ENCODE data around the gene MTX1. TPM values are rescaled to one million over a fixed set of nuclear protein-coding genes. Genes with fewer than 3 reads are reported as not detected.

The MTX1 gene
- total RNA-seq, 2 experiments from 2014 or later, result 43.9 to 70.2 TPM

GRCh38 chr1:155261852-155262673 lies 53.6 kb downstream of the MTX1 start, which contains the start of gene SCAMP3:
Gene SCAMP3, minus strand, starts transcription at chr1:155262360. Its CDS starts 209 bp downstream, at chr1:155262151.
- ChIA-PET CTCF (ENCODE audit: unreplicated experiment) (interaction anchor here (0.9 to 3.4 kb wide), 2 partner anchors 11 to 69 kb away, joined by 3 to 10 read pairs; no protein-coding TSS in a partner anchor), POLR2A (interaction anchor here (0.6 to 2.3 kb wide), 2 partner anchors 11 to 13 kb away, joined by 8 to 13 read pairs; partner anchors contain the start of gene CLK2)
- H2AFZ ChIP-seq (ENCODE audit: low read length), result peak within 1 kb of the TSS; percentile 72
- intact Hi-C loops (cut with micrococcal nuclease; ENCODE audit: unreplicated experiment), result loop anchor here (5.0 kb wide), 1 partner anchor 55 kb away; the partner anchor contains the start of genes MTX1 and THBS3
- H3K36me3 ChIP-seq (ENCODE audit: insufficient read depth, low read length), result peaks cover 74% of the 10 kb centered on the region
- H3K27ac ChIP-seq (ENCODE audit: low read depth, low read length, poor library complexity, severe bottlenecking), result peak within 1 kb of the TSS; percentile 51
- H3K9me2 ChIP-seq (ENCODE audit: insufficient read depth, low read length), result no peaks in the 10 kb centered on the region
- H3K9me3 ChIP-seq (ENCODE audit: low read length), result no peaks in the 10 kb centered on the region
- H3K4me1 ChIP-seq (ENCODE audit: insufficient read depth, low read length, poor library complexity, severe bottlenecking), result peaks cover 17% of the 10 kb centered on the region
- DNase-seq (ENCODE audit: low spot score), result peak; percentile 96
- peak within 1 kb of the TSS; percentile 73 for H3K4me2 ChIP-seq (ENCODE audit: low read length)
- no peaks in the 10 kb centered on the region for H4K20me1 ChIP-seq (ENCODE audit: insufficient read depth, low read length)
- peak within 1 kb of the TSS; percentile 84 for H3K4me3 ChIP-seq (ENCODE audit: low read depth, low read length, poor library complexity, severe bottlenecking)
- peaks cover 19% of the 10 kb centered on the region; the same call in 1 of the 2 replicates for H3K79me2 ChIP-seq (ENCODE audit: insufficient read depth, low read depth, low read length)
- TF ChIP-seq CTCF (conservative IDR thresholded peaks at IDR 0.05; ENCODE audit: low read length) (no peak), EZH2phosphoT487 (IDR thresholded peaks at IDR 0.05; ENCODE audit: borderline replicate concordance, low read depth, low read length) (no peak)
- no TSS peak for BruUV-seq (replicated peaks)

GRCh38 chr1:155263067-155263466 lies 54.6 kb downstream of the MTX1 start:
- BruUV-seq (replicated peaks), result TSS peak; percentile 48
- no peak for DNase-seq (ENCODE audit: low spot score)
- ChIA-PET CTCF (ENCODE audit: unreplicated experiment) (no interaction called here), POLR2A (interaction anchor here (1.1 kb wide), 1 partner anchor 10 kb away, joined by 6 read pairs; the partner anchor contains the start of gene CLK2)
- intact Hi-C loops (cut with micrococcal nuclease; ENCODE audit: unreplicated experiment), result loop anchor here (5.0 kb wide), 1 partner anchor 56 kb away; the partner anchor contains the start of genes MTX1 and THBS3
- Histone ChIP-seq H3K36me3 (ENCODE audit: insufficient read depth, low read length) (peaks cover 78% of the 10 kb centered on the region), H3K9me3 (ENCODE audit: low read length) (no peaks in the 10 kb centered on the region), H3K79me2 (ENCODE audit: insufficient read depth, low read depth, low read length) (peaks cover 19% of the 10 kb centered on the region; the same call in 1 of the 2 replicates), H3K9me2 (ENCODE audit: insufficient read depth, low read length) (no peaks in the 10 kb centered on the region), H3K4me3 (ENCODE audit: low read depth, low read length, poor library complexity, severe bottlenecking) (no peak overlapping the region), H3K4me1 (ENCODE audit: insufficient read depth, low read length, poor library complexity, severe bottlenecking) (peaks cover 17% of the 10 kb centered on the region), H4K20me1 (ENCODE audit: insufficient read depth, low read length) (no peaks in the 10 kb centered on the region), H3K4me2 (ENCODE audit: low read length) (peak overlapping the region; percentile 73), H2AFZ (ENCODE audit: low read length) (no peak overlapping the region), H3K27ac (ENCODE audit: low read depth, low read length, poor library complexity, severe bottlenecking) (peak overlapping the region; percentile 51)
- TF ChIP-seq EZH2phosphoT487 (IDR thresholded peaks at IDR 0.05; ENCODE audit: borderline replicate concordance, low read depth, low read length), result no peak

Other genes with a start within 250 kb of the MTX1 start
- gene PYGO2, start 246.9 kb upstream of the MTX1 start, total RNA-seq (2014; rRNA removed; shearing (Covaris generic)), result 36.5 and 44.3 TPM in 2 replicates
- 47.3 and 53.1 TPM in 2 replicates for gene PYGO2, start 246.9 kb upstream of the MTX1 start, total RNA-seq (2022)
- 31.4 and 37.6 TPM in 2 replicates for gene SHC1, start 237.9 kb upstream of the MTX1 start, total RNA-seq (2014; rRNA removed; shearing (Covaris generic))
- 77.4 and 84.0 TPM in 2 replicates for gene SHC1, start 237.9 kb upstream of the MTX1 start, total RNA-seq (2022)
- gene CKS1B, start 234.0 kb upstream of the MTX1 start, total RNA-seq (2014; rRNA removed; shearing (Covaris generic)), result 149 and 204 TPM in 2 replicates
- 230 and 260 TPM in 2 replicates for gene CKS1B, start 234.0 kb upstream of the MTX1 start, total RNA-seq (2022)
- gene FLAD1, start 225.4 kb upstream of the MTX1 start, total RNA-seq (2014; rRNA removed; shearing (Covaris generic)), result 52.7 and 55.7 TPM in 2 replicates
- gene FLAD1, start 225.4 kb upstream of the MTX1 start, total RNA-seq (2022), result 57.0 and 57.9 TPM in 2 replicates
- gene LENEP, start 215.1 kb upstream of the MTX1 start, total RNA-seq (2014; rRNA removed; shearing (Covaris generic)), result 0.95 and 2.3 TPM in 2 replicates
- 0.78 and 1.5 TPM in 2 replicates for gene LENEP, start 215.1 kb upstream of the MTX1 start, total RNA-seq (2022)
- 14.2 and 16.3 TPM in 2 replicates for gene ZBTB7B, start 205.9 kb upstream of the MTX1 start, total RNA-seq (2014; rRNA removed; shearing (Covaris generic))
- 22.2 and 23.2 TPM in 2 replicates for gene ZBTB7B, start 205.9 kb upstream of the MTX1 start, total RNA-seq (2022)
- gene DCST2, start 174.9 kb upstream of the MTX1 start, total RNA-seq (2014; rRNA removed; shearing (Covaris generic)), result 0.85 and 1.7 TPM in 2 replicates
- 2.0 and 3.9 TPM in 2 replicates for gene DCST2, start 174.9 kb upstream of the MTX1 start, total RNA-seq (2022)
- gene DCST1, start 174.9 kb upstream of the MTX1 start, total RNA-seq (2014; rRNA removed; shearing (Covaris generic)), result not detected in 2 replicates
- not detected in 2 replicates for gene DCST1, start 174.9 kb upstream of the MTX1 start, total RNA-seq (2022)
- gene ADAM15, start 157.4 kb upstream of the MTX1 start, total RNA-seq (2014; rRNA removed; shearing (Covaris generic)), result 14.2 and 19.7 TPM in 2 replicates
- 50.4 and 56.1 TPM in 2 replicates for gene ADAM15, start 157.4 kb upstream of the MTX1 start, total RNA-seq (2022)
- gene EFNA4, start 145.0 kb upstream of the MTX1 start, total RNA-seq (2014; rRNA removed; shearing (Covaris generic)), result 10.5 and 11.5 TPM in 2 replicates
- 9.0 and 10.1 TPM in 2 replicates for gene EFNA4, start 145.0 kb upstream of the MTX1 start, total RNA-seq (2022)
- 5.7 and 6.7 TPM in 2 replicates for gene EFNA3, start 129.9 kb upstream of the MTX1 start, total RNA-seq (2014; rRNA removed; shearing (Covaris generic))
- gene EFNA3, start 129.9 kb upstream of the MTX1 start, total RNA-seq (2022), result 4.8 and 10.8 TPM in 2 replicates
- not detected in 2 replicates for gene EFNA1, start 80.8 kb upstream of the MTX1 start, total RNA-seq (2014; rRNA removed; shearing (Covaris generic))
- gene EFNA1, start 80.8 kb upstream of the MTX1 start, total RNA-seq (2022), result not detected in 2 replicates
- 11.6 and 12.3 TPM in 2 replicates for gene SLC50A1, start 72.8 kb upstream of the MTX1 start, total RNA-seq (2014; rRNA removed; shearing (Covaris generic))
- gene SLC50A1, start 72.8 kb upstream of the MTX1 start, total RNA-seq (2022), result 46.1 and 48.0 TPM in 2 replicates
- gene DPM3, start 68.2 kb upstream of the MTX1 start, total RNA-seq (2014; rRNA removed; shearing (Covaris generic)), result 32.5 and 41.8 TPM in 2 replicates
- 56.2 and 65.9 TPM in 2 replicates for gene DPM3, start 68.2 kb upstream of the MTX1 start, total RNA-seq (2022)
- gene KRTCAP2, start 35.4 kb upstream of the MTX1 start, total RNA-seq (2014; rRNA removed; shearing (Covaris generic)), result 80.5 and 128 TPM in 2 replicates
- gene KRTCAP2, start 35.4 kb upstream of the MTX1 start, total RNA-seq (2022), result 141 and 166 TPM in 2 replicates
- 1.3 and 3.1 TPM in 2 replicates for gene TRIM46, start 34.8 kb upstream of the MTX1 start, total RNA-seq (2014; rRNA removed; shearing (Covaris generic))
- 3.9 and 4.5 TPM in 2 replicates for gene TRIM46, start 34.8 kb upstream of the MTX1 start, total RNA-seq (2022)
- gene THBS3, start 798 bp upstream of the MTX1 start, total RNA-seq (2014; rRNA removed; shearing (Covaris generic)), result 6.9 and 11.1 TPM in 2 replicates
- 28.7 and 37.1 TPM in 2 replicates for gene THBS3, start 798 bp upstream of the MTX1 start, total RNA-seq (2022)
- 6.6 and 9.1 TPM in 2 replicates for gene ENTREP3, start 46.8 kb downstream of the MTX1 start, total RNA-seq (2014; rRNA removed; shearing (Covaris generic))
- gene ENTREP3, start 46.8 kb downstream of the MTX1 start, total RNA-seq (2022), result 53.1 and 59.3 TPM in 2 replicates
- 45.4 and 58.3 TPM in 2 replicates for gene SCAMP3, start 53.7 kb downstream of the MTX1 start, total RNA-seq (2014; rRNA removed; shearing (Covaris generic))
- gene SCAMP3, start 53.7 kb downstream of the MTX1 start, total RNA-seq (2022), result 66.0 and 74.7 TPM in 2 replicates
- 59.8 and 96.7 TPM in 2 replicates for gene CLK2, start 64.8 kb downstream of the MTX1 start, total RNA-seq (2014; rRNA removed; shearing (Covaris generic))
- gene CLK2, start 64.8 kb downstream of the MTX1 start, total RNA-seq (2022), result 107 and 121 TPM in 2 replicates
- 4.9 and 6.7 TPM in 2 replicates for gene HCN3, start 68.8 kb downstream of the MTX1 start, total RNA-seq (2014; rRNA removed; shearing (Covaris generic))
- gene HCN3, start 68.8 kb downstream of the MTX1 start, total RNA-seq (2022), result 19.0 and 19.2 TPM in 2 replicates
- 0.19 TPM in 1 of 2 replicates, not detected in the other for gene PKLR, start 92.7 kb downstream of the MTX1 start, total RNA-seq (2014; rRNA removed; shearing (Covaris generic))
- 0.18 and 0.51 TPM in 2 replicates for gene PKLR, start 92.7 kb downstream of the MTX1 start, total RNA-seq (2022)
- 254 and 263 TPM in 2 replicates for gene FDPS, start 100.2 kb downstream of the MTX1 start, total RNA-seq (2014; rRNA removed; shearing (Covaris generic))
- 492 and 531 TPM in 2 replicates for gene FDPS, start 100.2 kb downstream of the MTX1 start, total RNA-seq (2022)
- 7.1 and 15.1 TPM in 2 replicates for gene RUSC1, start 112.2 kb downstream of the MTX1 start, total RNA-seq (2014; rRNA removed; shearing (Covaris generic))
- 20.9 and 25.6 TPM in 2 replicates for gene RUSC1, start 112.2 kb downstream of the MTX1 start, total RNA-seq (2022)

Data from OCI-LY7 (cell line).